ENCODE data around the gene IQCK.

IQCK gene

GRCh38 chr16:19890901-19891300, 172.8 kb downstream of the IQCK start:
- DNase-seq, result no peak

- no peak for DNase-seq
These were observed 174.8 kb downstream of the IQCK start for GRCh38 chr16:19892902-19893301.

- DNase-seq, result no peak
These were observed 176.5 kb downstream of the IQCK start for GRCh38 chr16:19894586-19894985.

GRCh38 chr16:19896951-19897350, 178.9 kb downstream of the IQCK start:
- no peak for DNase-seq

GRCh38 chr16:19898166-19898565, 180.1 kb downstream of the IQCK start:
- no peak for DNase-seq

- peak; percentile 49 for DNase-seq
These were observed 181.0 kb downstream of the IQCK start for GRCh38 chr16:19898924-19899604.

- DNase-seq, result no peak
These were observed 181.5 kb downstream of the IQCK start for GRCh38 chr16:19899605-19899955.

GRCh38 chr16:19901164-19901563, 183.1 kb downstream of the IQCK start:
- DNase-seq, result no peak

- peak; percentile 63 for DNase-seq
These were observed 189.3 kb downstream of the IQCK start for GRCh38 chr16:19907161-19907992.

Data from right hindlimb (tissue), 1 donor.